Germinal center (tissue), 1 donor: ENCODE data around the gene LTB.
A peak's percentile ranks its signal among the peaks of the same experiment; 100 is the strongest.

Experiments used
- DNase-seq: peaks from one replicate; pipeline ENCODE4 v3.0.0; 2012; ENCODE audit warnings: mixed read lengths, low spot score

The LTB gene, protein sequence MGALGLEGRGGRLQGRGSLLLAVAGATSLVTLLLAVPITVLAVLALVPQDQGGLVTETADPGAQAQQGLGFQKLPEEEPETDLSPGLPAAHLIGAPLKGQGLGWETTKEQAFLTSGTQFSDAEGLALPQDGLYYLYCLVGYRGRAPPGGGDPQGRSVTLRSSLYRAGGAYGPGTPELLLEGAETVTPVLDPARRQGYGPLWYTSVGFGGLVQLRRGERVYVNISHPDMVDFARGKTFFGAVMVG

GRCh38 chr6:31582230-31582643 is at the start of gene LTB:
LTB (minus strand) TSS chr6:31582424; CDS start chr6:31582417, 7 bp downstream.
- DNase-seq, result no peak

DNA sequence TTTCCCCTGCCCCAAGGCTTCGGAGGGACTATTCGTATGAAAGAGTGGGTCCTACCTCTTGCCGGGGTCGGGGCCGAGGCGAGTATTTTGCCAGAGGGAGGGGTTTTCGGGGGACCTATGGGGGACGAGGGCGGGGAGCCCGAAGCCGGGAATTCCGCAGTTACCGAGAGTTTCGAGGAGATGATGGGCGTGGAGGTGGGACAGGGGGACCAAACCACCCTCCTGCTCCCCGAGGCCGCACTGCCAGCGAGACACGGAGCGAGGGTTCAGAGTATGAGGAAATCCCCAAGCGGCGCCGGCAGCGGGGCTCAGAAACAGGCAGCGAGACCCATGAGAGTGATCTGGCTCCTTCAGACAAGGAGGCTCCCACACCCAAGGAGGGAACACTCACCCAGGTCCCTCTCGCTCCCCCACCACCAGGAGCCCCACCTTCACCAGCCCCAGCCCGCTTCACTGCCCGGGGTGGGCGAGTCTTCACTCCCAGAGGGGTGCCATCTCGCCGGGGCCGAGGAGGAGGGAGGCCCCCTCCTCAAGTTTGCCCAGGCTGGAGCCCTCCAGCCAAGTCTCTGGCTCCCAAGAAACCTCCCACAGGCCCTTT is 49.6 kb upstream of the LTB start:
- DNase-seq, result no peak

DNA sequence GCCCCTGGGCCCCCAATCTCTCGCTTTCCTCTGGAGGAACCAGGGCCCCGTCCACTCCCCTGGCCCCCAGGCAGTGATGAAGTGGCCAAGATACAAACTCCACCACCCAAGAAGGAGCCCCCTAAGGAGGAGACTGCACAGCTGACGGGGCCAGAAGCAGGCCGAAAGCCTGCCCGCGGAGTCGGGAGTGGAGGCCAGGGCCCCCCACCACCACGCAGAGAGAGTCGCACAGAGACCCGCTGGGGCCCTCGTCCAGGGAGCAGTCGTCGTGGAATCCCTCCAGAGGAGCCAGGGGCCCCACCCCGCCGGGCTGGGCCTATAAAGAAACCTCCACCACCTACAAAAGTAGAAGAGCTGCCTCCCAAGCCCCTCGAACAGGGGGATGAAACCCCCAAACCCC is 49.0 kb upstream of the LTB start:
- DNase-seq, result no peak

- no peak for DNase-seq
Measured at GRCh38 chr6:31630177-31630934, 48.1 kb upstream of the LTB start.

GRCh38 chr6:31629014-31629413 is 46.8 kb upstream of the LTB start:
- no peak for DNase-seq

DNA sequence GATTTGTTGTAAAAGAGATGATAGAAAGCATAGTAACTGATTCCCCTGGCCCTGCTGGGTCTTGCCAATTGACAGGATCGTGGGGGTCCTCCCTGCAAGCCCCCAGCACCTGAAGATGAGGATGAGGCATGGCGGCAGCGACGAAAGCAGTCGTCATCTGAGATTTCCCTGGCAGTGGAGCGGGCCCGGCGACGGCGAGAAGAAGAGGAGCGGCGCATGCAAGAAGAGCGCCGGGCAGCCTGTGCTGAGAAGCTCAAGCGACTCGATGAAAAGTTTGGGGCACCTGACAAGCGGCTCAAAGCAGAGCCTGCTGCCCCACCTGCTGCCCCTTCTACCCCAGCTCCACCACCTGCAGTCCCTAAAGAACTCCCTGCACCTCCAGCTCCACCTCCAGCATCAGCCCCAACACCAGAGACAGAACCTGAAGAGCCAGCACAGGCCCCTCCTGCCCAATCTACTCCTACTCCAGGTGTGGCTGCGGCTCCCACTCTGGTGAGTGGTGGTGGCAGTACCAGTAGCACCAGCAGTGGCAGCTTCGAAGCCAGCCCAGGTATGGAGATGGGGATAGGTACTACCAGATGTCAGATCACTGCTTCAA is 45.6 kb upstream of the LTB start:
- DNase-seq, result no peak

GRCh38 chr6:31626952-31627351 is 44.7 kb upstream of the LTB start:
- DNase-seq, result no peak

- no peak for DNase-seq
Measured at GRCh38 chr6:31624070-31624469, 41.8 kb upstream of the LTB start.

DNA sequence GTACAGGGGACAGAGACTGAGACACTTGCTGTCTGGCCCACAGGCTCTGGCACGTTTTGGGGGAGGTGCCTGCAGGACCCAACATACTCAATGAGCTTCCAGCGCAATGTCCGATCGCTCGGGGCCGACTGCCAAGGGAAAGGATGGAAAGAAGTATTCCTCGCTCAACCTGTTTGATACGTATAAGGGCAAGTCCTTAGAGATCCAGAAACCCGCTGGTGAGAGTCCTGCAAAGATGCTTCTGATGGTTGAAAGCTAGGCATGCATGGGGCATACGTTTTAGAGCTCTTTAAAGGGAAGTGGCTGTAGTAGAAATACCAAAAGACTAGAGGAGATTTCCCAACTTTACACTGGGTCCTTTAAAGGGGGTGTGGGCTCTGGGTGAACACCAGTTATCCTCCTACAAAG is 40.5 kb upstream of the LTB start:
- no peak for DNase-seq

- no peak for DNase-seq
Measured at GRCh38 chr6:31621991-31622390, 39.8 kb upstream of the LTB start.

- DNase-seq, result no peak
Measured at GRCh38 chr6:31621320-31621939, 39.2 kb upstream of the LTB start.

DNA sequence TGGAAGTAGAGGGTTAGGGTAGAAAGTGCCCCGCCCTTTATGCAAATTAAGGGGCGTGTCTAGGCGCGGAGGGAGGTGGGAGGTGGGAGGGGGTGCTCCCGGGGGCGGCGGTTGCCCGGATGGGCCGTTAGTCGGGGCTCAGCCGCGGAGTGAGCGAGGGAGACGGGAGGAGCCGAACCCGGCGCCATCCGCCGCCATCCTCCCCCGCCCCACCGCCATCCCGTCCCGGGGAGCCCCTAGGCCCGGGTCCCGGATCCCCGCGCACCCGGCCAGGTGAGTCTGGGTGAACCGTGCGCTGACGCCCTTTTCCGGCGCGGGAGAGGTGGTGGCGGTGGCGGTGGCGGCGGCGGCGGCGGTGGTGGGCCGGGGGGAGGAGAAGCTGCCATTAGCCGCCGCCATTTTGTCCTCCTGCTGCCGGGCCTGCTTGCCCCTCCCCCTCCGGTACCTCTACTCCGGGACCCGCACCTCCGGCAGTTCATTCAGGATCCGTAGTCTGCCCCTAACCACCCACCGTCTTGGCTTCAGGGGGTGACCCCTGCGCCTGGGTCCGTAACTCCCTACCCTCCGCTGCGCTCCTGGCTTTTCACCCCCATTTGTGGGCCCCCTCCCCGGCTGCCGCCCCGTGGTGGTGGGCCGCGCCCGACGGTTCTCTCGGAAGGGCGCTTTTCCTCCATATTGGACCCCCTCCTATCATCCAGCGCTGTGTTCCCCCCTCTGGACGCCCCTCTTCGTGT is 38.5 kb upstream of the LTB start, which contains the start of gene PRRC2A:
Gene PRRC2A, plus strand, starts transcription at position 130 of the 734 bp plus-strand sequence. CDS start 2,075 bp downstream, outside the sequence.
- no peak for DNase-seq

DNA sequence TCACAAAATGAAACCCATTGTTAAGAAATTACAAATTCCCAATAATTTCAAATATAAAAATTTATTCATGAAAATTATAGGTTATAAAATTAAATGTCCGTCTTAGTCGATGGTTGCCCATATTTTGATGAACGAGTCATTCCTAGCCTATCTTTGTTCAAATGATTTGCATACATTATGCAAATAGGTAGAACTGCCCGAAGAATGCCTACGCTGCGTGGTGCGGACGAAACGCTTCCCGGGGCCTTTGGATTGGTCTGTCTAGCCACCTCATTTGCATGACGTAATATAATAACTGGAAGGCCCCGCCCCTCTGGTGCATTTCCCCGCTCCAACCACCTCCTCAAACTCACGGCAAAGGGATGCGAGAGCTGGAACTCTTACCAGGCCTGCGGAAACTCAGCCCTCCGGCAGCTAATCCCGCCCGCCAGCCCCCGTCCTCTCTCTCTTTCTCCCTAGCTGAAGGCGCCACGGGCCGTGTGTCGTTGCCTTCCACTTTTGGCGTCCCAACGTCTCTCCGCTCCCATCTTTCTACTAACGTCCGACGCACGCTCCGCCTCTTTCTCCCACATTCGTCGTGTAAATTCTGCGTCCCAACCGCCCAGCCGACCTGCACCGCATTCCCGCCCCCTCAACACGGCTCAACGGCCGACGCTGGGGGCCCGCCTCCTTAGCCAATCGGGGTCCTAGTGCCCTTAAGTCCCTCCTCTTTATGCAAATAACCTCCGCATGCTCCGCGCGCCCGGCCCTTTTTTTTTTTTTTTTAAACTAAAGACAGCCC is 37.8 kb upstream of the LTB start:
- peak; percentile 98 for DNase-seq

DNA sequence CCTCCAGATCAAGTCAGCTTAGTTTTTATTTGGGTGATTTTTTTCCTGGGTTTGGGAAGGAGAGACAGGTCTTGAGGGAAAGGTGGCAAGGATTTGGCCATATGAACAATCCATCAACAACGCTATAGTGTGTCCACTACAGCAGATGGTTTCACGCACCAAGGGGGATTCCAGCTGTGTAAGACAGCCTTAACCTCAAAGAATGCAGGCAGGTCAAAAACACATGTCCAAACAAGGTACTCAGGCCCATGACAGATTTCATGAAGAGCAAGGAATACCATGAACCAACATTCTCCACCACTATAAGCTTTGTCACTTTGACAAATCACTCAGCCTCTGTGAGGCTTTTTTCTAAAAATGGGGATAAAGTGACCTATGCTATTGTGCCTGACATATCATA is 34.8 kb upstream of the LTB start:
- no peak for DNase-seq

- peak; percentile 38 for DNase-seq
Measured at GRCh38 chr6:31615748-31616147, 33.5 kb upstream of the LTB start.

- DNase-seq, result no peak
Measured at GRCh38 chr6:31614684-31615578, 32.7 kb upstream of the LTB start, which contains the start of gene AIF1. AIF1 (plus strand) TSS chr6:31615234; CDS start chr6:31615330, 96 bp downstream.

DNA sequence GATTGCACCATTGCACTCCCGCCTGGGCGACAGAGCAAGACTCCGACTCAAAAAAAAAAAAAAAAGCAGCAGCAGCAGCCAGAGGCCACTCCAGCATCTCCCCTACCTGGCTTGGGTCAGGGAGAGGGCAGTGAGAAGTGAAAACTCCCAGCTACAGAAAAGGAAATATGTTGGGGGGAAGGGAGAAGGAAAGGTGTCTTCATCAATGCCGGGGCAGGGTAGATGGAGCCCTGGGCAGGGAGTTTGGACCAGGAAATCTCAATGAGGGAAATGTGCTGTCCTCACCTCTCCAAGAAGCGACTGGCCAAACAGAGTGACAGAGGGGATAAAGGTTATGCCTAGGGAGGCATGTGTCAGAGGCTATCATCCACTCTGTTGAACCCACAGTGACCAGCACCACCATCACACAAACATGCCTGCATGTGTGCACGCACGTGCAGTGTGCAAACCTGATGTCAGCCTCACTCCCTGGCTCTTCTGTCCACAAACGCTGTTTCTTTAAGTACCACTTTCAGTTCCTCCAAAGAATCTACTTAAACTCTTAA is 31.9 kb upstream of the LTB start:
- DNase-seq, result no peak

GRCh38 chr6:31610968-31611367 is 28.7 kb upstream of the LTB start:
- DNase-seq, result no peak
